Measurements from ENCODE around the gene MTCL1. TPM values are rescaled to one million over a fixed set of nuclear protein-coding genes. Genes with fewer than 3 reads are reported as not detected.

The MTCL1 gene
- total RNA-seq, 4 donors from 2014 or later = 12.3 to 35.9 (median 26.1) TPM

DNA sequence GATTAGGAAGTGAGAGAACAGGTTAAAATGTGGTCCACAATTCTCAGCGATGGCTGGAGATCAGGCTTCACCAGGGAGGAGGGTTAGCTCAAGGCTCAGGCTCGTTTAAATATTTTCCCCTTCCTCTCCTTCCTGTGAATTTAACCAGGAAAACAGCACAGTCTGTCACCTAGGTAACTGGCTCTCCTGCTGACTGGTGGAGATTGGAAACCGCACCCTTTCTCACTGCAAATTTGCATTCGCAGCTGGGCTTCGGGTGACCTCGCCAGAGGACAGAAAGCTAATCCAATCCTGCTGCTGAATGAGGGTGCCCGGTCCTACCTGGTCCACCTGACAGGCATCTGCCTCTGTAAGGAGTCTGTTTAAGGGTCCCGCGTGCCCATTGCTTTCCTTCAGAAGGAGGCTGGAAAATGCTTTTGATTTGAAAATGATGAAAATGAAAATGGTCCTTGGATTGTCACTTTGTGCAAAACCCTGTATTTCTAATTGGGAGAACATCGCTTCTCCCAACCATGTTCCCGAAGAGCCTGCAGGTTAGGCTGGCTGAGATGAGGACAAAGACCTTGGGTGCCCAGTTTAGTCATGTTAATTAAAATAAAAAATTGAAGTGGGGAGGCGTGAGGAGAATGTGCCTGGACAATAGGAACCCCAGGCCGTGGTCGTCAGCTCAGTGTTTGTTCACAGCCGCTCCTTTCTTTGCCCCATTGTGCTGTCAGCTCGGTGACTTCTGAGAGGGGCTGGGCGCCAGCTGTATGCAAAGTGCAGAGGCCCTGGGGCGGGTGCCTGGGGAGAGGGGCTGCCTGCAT is 43.4 kb upstream of the MTCL1 start:
- Histone ChIP-seq H3K4me3 (no peak overlapping the region), H3K4me1 (no peaks in the 10 kb centered on the region), H3K36me3 (no peaks in the 10 kb centered on the region), H3K9me3 (no peaks in the 10 kb centered on the region), H3K27ac (no peak overlapping the region), H3K27me3 (no peaks in the 10 kb centered on the region)
- TF ChIP-seq EP300 (IDR thresholded peaks at IDR 0.05; ENCODE audit: low read depth) = no peak
- TF ChIP-seq, protein P1, sequence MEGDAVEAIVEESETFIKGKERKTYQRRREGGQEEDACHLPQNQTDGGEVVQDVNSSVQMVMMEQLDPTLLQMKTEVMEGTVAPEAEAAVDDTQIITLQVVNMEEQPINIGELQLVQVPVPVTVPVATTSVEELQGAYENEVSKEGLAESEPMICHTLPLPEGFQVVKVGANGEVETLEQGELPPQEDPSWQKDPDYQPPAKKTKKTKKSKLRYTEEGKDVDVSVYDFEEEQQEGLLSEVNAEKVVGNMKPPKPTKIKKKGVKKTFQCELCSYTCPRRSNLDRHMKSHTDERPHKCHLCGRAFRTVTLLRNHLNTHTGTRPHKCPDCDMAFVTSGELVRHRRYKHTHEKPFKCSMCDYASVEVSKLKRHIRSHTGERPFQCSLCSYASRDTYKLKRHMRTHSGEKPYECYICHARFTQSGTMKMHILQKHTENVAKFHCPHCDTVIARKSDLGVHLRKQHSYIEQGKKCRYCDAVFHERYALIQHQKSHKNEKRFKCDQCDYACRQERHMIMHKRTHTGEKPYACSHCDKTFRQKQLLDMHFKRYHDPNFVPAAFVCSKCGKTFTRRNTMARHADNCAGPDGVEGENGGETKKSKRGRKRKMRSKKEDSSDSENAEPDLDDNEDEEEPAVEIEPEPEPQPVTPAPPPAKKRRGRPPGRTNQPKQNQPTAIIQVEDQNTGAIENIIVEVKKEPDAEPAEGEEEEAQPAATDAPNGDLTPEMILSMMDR (IDR thresholded peaks at IDR 0.05) = no peak
- TF ChIP-seq POLR2AphosphoS5 (IDR thresholded peaks at IDR 0.05) = no peak
- TF ChIP-seq POLR2A (IDR thresholded peaks at IDR 0.05) = no peak
- in situ Hi-C loops (cut with MboI; ENCODE audit: low pct_ligation_motif_present in 1 of 4, low pct_unique_long_range_greater_than_20kb in 1 of 4, low sequenced_read_pairs in 3 of 4) (loop anchor here in 1 of 4 donors (25.0 kb wide), 1 partner anchor 525 kb away; no protein-coding TSS in a partner anchor), intact Hi-C loops (cut with DNase I; ENCODE audit: low total_unique reads) (no loop called here)
- WGBS, 2 donors (ENCODE audit: low coverage in 1 of 2) = 34 to 35% methylated on average over 11 to 18 of the region's 18 CpGs
- DNase-seq = peak; percentile 31

DNA sequence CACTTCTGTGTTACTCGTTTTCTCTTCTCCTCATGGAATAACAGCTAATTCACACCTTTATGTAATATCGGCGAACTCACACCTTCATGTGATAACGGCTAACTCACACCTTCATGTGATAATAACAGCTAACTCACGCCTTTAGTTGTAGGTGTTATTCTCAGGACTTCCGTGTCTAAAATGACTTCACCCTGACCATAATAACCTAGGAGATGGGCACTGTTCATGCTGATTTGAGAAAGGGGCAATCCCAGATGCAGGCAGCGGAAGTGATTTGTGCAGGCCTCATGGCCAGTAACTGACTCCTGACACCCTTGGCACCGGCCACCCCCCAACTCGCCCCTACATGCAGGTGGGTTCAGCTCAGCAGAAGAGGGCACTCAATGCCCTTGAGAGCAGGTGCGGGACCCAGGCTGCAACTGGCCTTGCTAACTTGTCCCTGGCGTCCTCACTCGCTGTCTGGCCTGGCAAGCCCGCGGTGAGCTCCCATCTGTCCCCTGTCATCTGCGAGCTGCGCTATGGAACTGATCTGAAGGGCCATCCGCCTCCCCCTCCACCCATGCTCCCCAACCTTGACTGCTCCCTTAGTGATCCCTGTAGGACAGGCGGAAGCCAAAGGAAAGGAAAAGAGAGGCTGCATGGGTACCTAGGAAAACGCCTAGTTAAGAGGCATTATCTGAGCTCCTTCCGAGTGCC is 42.6 kb upstream of the MTCL1 start:
- Histone ChIP-seq H3K9me3 (no peaks in the 10 kb centered on the region), H3K4me1 (no peaks in the 10 kb centered on the region), H3K27ac (no peak overlapping the region), H3K36me3 (no peaks in the 10 kb centered on the region), H3K27me3 (no peaks in the 10 kb centered on the region), H3K4me3 (no peak overlapping the region)
- intact Hi-C loops (cut with DNase I; ENCODE audit: low total_unique reads) = no loop called here
- in situ Hi-C loops (cut with MboI; ENCODE audit: low pct_ligation_motif_present in 1 of 4, low pct_unique_long_range_greater_than_20kb in 1 of 4, low sequenced_read_pairs in 3 of 4) = loop anchor here in 1 of 4 donors (25.0 kb wide), 1 partner anchor 525 kb away; no protein-coding TSS in a partner anchor
- TF ChIP-seq POLR2A (IDR thresholded peaks at IDR 0.05) (no peak), POLR2AphosphoS5 (IDR thresholded peaks at IDR 0.05) (no peak), EP300 (IDR thresholded peaks at IDR 0.05; ENCODE audit: low read depth) (no peak)
- TF ChIP-seq, protein P1 (IDR thresholded peaks at IDR 0.05) = no peak
- 66 to 85% methylated on average over 13 to 20 of the region's 20 CpGs for WGBS, 2 donors (ENCODE audit: low coverage in 1 of 2)
- no peak for DNase-seq

- H3K27ac ChIP-seq = no peak overlapping the region
- H3K36me3 ChIP-seq = no peaks in the 10 kb centered on the region
- no peaks in the 10 kb centered on the region for H3K4me1 ChIP-seq
- H3K27me3 ChIP-seq = no peaks in the 10 kb centered on the region
- DNase-seq = no peak
- intact Hi-C loops (cut with DNase I; ENCODE audit: low total_unique reads) (no loop called here), in situ Hi-C loops (cut with MboI; ENCODE audit: low pct_ligation_motif_present in 1 of 4, low pct_unique_long_range_greater_than_20kb in 1 of 4, low sequenced_read_pairs in 3 of 4) (loop anchor here in 1 of 4 donors (25.0 kb wide), 1 partner anchor 519 kb away; no protein-coding TSS in a partner anchor)
- no peaks in the 10 kb centered on the region for H3K9me3 ChIP-seq
- H3K4me3 ChIP-seq = no peak overlapping the region
- 87 to 95% methylated on average over 1 to 3 of the region's 3 CpGs for WGBS, 2 donors (ENCODE audit: low coverage in 1 of 2)
- no peak for TF ChIP-seq EP300 (IDR thresholded peaks at IDR 0.05; ENCODE audit: low read depth)
- no peak for TF ChIP-seq POLR2A (IDR thresholded peaks at IDR 0.05)
- TF ChIP-seq POLR2AphosphoS5 (IDR thresholded peaks at IDR 0.05) = no peak
- TF ChIP-seq, protein P1 (IDR thresholded peaks at IDR 0.05) = no peak
Measured at GRCh38 chr18:8667846-8668245, 37.5 kb upstream of the MTCL1 start.

GRCh38 chr18:8668381-8668780 is 37.0 kb upstream of the MTCL1 start:
- intact Hi-C loops (cut with DNase I; ENCODE audit: low total_unique reads) (no loop called here), in situ Hi-C loops (cut with MboI; ENCODE audit: low pct_ligation_motif_present in 1 of 4, low pct_unique_long_range_greater_than_20kb in 1 of 4, low sequenced_read_pairs in 3 of 4) (loop anchor here in 1 of 4 donors (25.0 kb wide), 1 partner anchor 519 kb away; no protein-coding TSS in a partner anchor)

More at GRCh38 chr18:8668381-8668780, 37.0 kb upstream of the MTCL1 start:
- Histone ChIP-seq H3K4me3 (no peak overlapping the region), H3K9me3 (no peaks in the 10 kb centered on the region), H3K36me3 (no peaks in the 10 kb centered on the region), H3K4me1 (no peaks in the 10 kb centered on the region), H3K27me3 (no peaks in the 10 kb centered on the region), H3K27ac (no peak overlapping the region)
- DNase-seq = no peak
- TF ChIP-seq, protein P1 (IDR thresholded peaks at IDR 0.05) = no peak
- TF ChIP-seq EP300 (IDR thresholded peaks at IDR 0.05; ENCODE audit: low read depth) (no peak), POLR2A (IDR thresholded peaks at IDR 0.05) (no peak), POLR2AphosphoS5 (IDR thresholded peaks at IDR 0.05) (no peak)
